Endothelial cell of umbilical vein (primary cell): ENCODE data around the gene NUP54. TPM values are rescaled to one million over a fixed set of nuclear protein-coding genes. Genes with fewer than 3 reads are reported as not detected.

Experiments
- BruUV-seq: library from RNA; stranded (reverse); fragments of 400-500 nt; replicated peaks from 2 replicates; lab custom pipeline; 2021; lab: Mats Ljungman, UMichigan
- CTCF ChIA-PET: fragments of 300-600, 350-600 bp; sonication (Branson Sonifier 250); formaldehyde crosslinking; loops from one replicate; lab custom pipeline; 2021; ENCODE audit warnings: antibody characterized with exemption, inconsistent platforms; lab: Charles Lee
- POLR2A ChIA-PET: fragments of 300-600, 350-600 bp; sonication (Branson Sonifier 250); formaldehyde crosslinking; loops from one replicate; lab custom pipeline; 2021; ENCODE audit warnings: antibody characterized with exemption, inconsistent platforms; lab: Charles Lee
- DNase-seq: peaks from one replicate; pipeline ENCODE4 v3.0.0-alpha.2; 2011; ENCODE audit warnings: low read depth, low spot score
- FAIRE-seq: peaks from 2 replicates; lab custom pipeline; 2011; peaks lifted over from hg19 to GRCh38; lab: Jason Lieb, UNC
- H2AFZ ChIP-seq: 2 replicates; pipeline ENCODE4 v1.6.0; 2012; ENCODE audit warnings: low read depth, low read length, control low read depth, inconsistent platforms
- H3K27ac ChIP-seq: 2 replicates; pipeline ENCODE4 v1.5.1; 2011; ENCODE audit warnings: low read depth, mild to moderate bottlenecking, control low read depth, low read length, moderate library complexity; ENCODE audit not compliant: insufficient read depth
- H3K27me3 ChIP-seq, 2 experiments: 2 replicates each; pipeline versions ENCODE4 v1.6.0 to v1.6.1; 2011; ENCODE audit warnings: low read length in 2 of 2, mixed read lengths in 1 of 2; ENCODE audit not compliant: control insufficient read depth in 2 of 2, insufficient read depth in 2 of 2
- H3K36me3 ChIP-seq, 2 experiments: 2 replicates in 1 of 2; 3 replicates in 1 of 2; pipeline ENCODE4 v1.5.1; 2011; ENCODE audit warnings: low read length in 2 of 2, mild to moderate bottlenecking in 1 of 2, moderate library complexity in 1 of 2; ENCODE audit not compliant: control insufficient read depth in 2 of 2, insufficient read depth in 2 of 2; ENCODE audit errors: extremely low read depth in 1 of 2
- H3K4me1 ChIP-seq: 3 replicates; pipeline ENCODE4 v1.5.1; 2011; ENCODE audit warnings: mild to moderate bottlenecking, low read length; ENCODE audit not compliant: control insufficient read depth, insufficient read depth; ENCODE audit errors: extremely low read depth
- H3K4me2 ChIP-seq: 2 replicates; pipeline ENCODE4 v1.6.1; 2011; ENCODE audit warnings: low read length, control low read depth, mixed read lengths; ENCODE audit not compliant: insufficient read depth
- H3K4me3 ChIP-seq, 3 experiments: fragments of 200-600 bp in 1 of 3; sonication (generic), shearing (Covaris generic) in 1 of 3; replicated peaks in 1 of 3; 2 replicates each; pipeline ENCODE4 v1.5.1; 2011 to 2016; ENCODE audit warnings: control low read depth in 3 of 3, low read length in 3 of 3, mild to moderate bottlenecking in 2 of 3, inconsistent platforms in 1 of 3, low read depth in 1 of 3, moderate library complexity in 1 of 3; ENCODE audit not compliant: insufficient read depth in 1 of 3
- H3K79me2 ChIP-seq: 2 replicates; pipeline ENCODE4 v1.6.0; 2012; ENCODE audit warnings: low read length, inconsistent platforms; ENCODE audit not compliant: control insufficient read depth, insufficient read depth
- H3K9ac ChIP-seq: replicated peaks from 2 replicates; pipeline ENCODE3; 2011; ENCODE audit warnings: low read length, control low read depth; ENCODE audit not compliant: insufficient read depth; ENCODE audit errors: extremely low read depth
- H3K9me1 ChIP-seq: replicated peaks from 3 replicates; pipeline ENCODE4 v1.6.0; 2011; ENCODE audit warnings: mild to moderate bottlenecking, low read length; ENCODE audit not compliant: control insufficient read depth, insufficient read depth; ENCODE audit errors: extremely low read depth
- H3K9me3 ChIP-seq: replicated peaks from 2 replicates; pipeline ENCODE4 v1.5.1; 2012; ENCODE audit warnings: low read length, inconsistent platforms; ENCODE audit not compliant: control insufficient read depth, insufficient read depth
- H4K20me1 ChIP-seq: replicated peaks from 2 replicates; pipeline ENCODE3; 2011; ENCODE audit warnings: mild to moderate bottlenecking, low read length; ENCODE audit not compliant: control insufficient read depth, insufficient read depth; ENCODE audit errors: extremely low read depth
- EZH2 ChIP-seq: IDR thresholded peaks from 2 replicates; pipeline ENCODE4 v1.6.1; 2012; ENCODE audit warnings: borderline replicate concordance, low read depth, mild to moderate bottlenecking, moderate library complexity, low read length, inconsistent platforms; ENCODE audit not compliant: severe bottlenecking
- FOS ChIP-seq: IDR thresholded peaks from 2 replicates; pipeline ENCODE4 v1.6.1; 2011; ENCODE audit warnings: mild to moderate bottlenecking, low read length, moderate library complexity, borderline replicate concordance; ENCODE audit not compliant: insufficient read depth
- GATA2 ChIP-seq: IDR thresholded peaks from 2 replicates; pipeline ENCODE4 v1.7.0; 2011; ENCODE audit warnings: low read depth, mild to moderate bottlenecking, moderate library complexity, mixed read lengths, low read length; ENCODE audit not compliant: insufficient read length, insufficient read depth
- JUN ChIP-seq: IDR thresholded peaks from 2 replicates; pipeline ENCODE4 v1.6.1; 2011; ENCODE audit warnings: borderline replicate concordance, low read depth; ENCODE audit not compliant: insufficient read length, insufficient read depth
- MAX ChIP-seq: IDR thresholded peaks from 2 replicates; pipeline ENCODE4 v1.6.1; 2011; ENCODE audit not compliant: insufficient read depth, insufficient read length
- MYC ChIP-seq: IDR thresholded peaks from one replicate; pipeline ENCODE4 v1.6.1; 2011; ENCODE audit warnings: mild to moderate bottlenecking, low read depth, low read length
- POLR2A ChIP-seq: IDR thresholded peaks from 2 replicates; pipeline ENCODE4 v1.6.1; 2012; ENCODE audit warnings: low read depth, mild to moderate bottlenecking, control low read depth, low read length
- POLR2AphosphoS5 ChIP-seq: IDR thresholded peaks from 2 replicates; pipeline ENCODE4 v1.6.1; 2012; ENCODE audit warnings: low read depth, mild to moderate bottlenecking, control low read depth, low read length, moderate library complexity; ENCODE audit not compliant: insufficient read depth
- dilution Hi-C: fragments of 300-500 bp; cut with MboI; formaldehyde crosslinking; loops from one replicate; pipeline ENCODE4 v1.15.0; 2019; ENCODE audit warnings: low sequenced_read_pairs; ENCODE audit not compliant: extremely low pct_ligation_motif_present
- intact Hi-C: fragments of 100-400 bp; cut with micrococcal nuclease; formaldehyde crosslinking; loops from one replicate; pipeline ENCODE4 v1.10.0; 2022
- polyA plus RNA-seq, 4 experiments: library from polyadenylated mRNA; depleted of rRNA in 3 of 4; stranded (reverse) in 3 of 4; unstranded in 1 of 4; fragments of >200 nt; gene quantifications; 2 replicates each; pipeline versions ENCODE4 v1.2.1 to v1.2.3, GENCODE V29; 2011 to 2012; ENCODE audit warnings: missing spikeins in 1 of 4
- total RNA-seq: library from RNA; stranded (reverse); gene quantifications from 2 replicates; pipeline ENCODE4 v1.2.3, GENCODE V29; 2021
- TF ChIP-seq, protein P1 (sequence below), 2 donors: IDR thresholded peaks; 1 replicate in 1 of 2; 2 replicates in 1 of 2; pipeline ENCODE4 v1.5.1; 2011; ENCODE audit warnings: low read length in 2 of 2, mild to moderate bottlenecking in 2 of 2, moderate library complexity in 2 of 2, control low read depth in 1 of 2, inconsistent platforms in 1 of 2, low read depth in 1 of 2; ENCODE audit not compliant: insufficient read depth in 1 of 2; ENCODE audit errors: extremely low read depth in 1 of 2

The NUP54 gene
- total and polyA plus RNA-seq, 2 donors (not counting 3 experiments of a cell fraction or from before 2014, with no cell fraction given): 25.7 to 45.7 TPM

DNA sequence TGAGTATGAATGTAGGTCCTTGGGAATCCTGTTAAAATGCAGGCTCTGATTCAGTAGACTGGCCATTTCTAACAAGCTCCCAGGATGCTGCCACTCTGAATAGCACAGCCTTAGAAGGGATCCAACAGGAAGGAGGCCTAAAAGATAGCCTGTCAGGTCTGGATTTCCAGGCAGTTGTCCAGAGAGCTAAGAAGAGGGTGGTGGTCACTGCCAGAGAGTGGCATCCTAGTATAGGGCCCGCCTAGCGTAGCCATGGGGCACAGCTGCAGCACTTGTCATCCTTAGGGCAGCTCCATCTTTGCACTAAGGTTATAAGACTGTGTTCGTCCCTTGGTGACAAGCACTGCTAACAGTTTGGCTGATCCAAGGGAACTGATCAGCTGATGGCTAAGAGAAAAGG, 20.5 kb upstream of the NUP54 start:
- DNase-seq (no peak), FAIRE-seq (no peak)
- intact Hi-C loops: no loop called here
- H3K4me1 ChIP-seq: no peaks in the 10 kb centered on the region
- TF ChIP-seq EZH2: no peak
- TF ChIP-seq GATA2: no peak
- no peak for TF ChIP-seq FOS
- TF ChIP-seq MYC: no peak
- TF ChIP-seq, protein P1, sequence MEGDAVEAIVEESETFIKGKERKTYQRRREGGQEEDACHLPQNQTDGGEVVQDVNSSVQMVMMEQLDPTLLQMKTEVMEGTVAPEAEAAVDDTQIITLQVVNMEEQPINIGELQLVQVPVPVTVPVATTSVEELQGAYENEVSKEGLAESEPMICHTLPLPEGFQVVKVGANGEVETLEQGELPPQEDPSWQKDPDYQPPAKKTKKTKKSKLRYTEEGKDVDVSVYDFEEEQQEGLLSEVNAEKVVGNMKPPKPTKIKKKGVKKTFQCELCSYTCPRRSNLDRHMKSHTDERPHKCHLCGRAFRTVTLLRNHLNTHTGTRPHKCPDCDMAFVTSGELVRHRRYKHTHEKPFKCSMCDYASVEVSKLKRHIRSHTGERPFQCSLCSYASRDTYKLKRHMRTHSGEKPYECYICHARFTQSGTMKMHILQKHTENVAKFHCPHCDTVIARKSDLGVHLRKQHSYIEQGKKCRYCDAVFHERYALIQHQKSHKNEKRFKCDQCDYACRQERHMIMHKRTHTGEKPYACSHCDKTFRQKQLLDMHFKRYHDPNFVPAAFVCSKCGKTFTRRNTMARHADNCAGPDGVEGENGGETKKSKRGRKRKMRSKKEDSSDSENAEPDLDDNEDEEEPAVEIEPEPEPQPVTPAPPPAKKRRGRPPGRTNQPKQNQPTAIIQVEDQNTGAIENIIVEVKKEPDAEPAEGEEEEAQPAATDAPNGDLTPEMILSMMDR (IDR thresholded peaks at IDR 0.05; ENCODE audit: extremely low read depth in 1 of 2, insufficient read depth in 1 of 2, low read depth in 1 of 2, low read length in 2 of 2): no peak
- TF ChIP-seq POLR2AphosphoS5: no peak
- no peak for TF ChIP-seq JUN
- no peak for TF ChIP-seq POLR2A
- no peak for TF ChIP-seq MAX
- H3K4me3 ChIP-seq: no peak overlapping the region
- H3K27me3 ChIP-seq: no peaks in the 10 kb centered on the region
- H2AFZ ChIP-seq: no peak overlapping the region
- ChIA-PET CTCF (interaction anchor here (3.6 kb wide), 1 partner anchor 11 kb away, joined by 26 read pairs; no protein-coding TSS in a partner anchor), POLR2A (no interaction called here)
- no peaks in the 10 kb centered on the region for H3K9me3 ChIP-seq
- peaks cover 12 to 32% of the 10 kb centered on the region in 2 experiments for H3K36me3 ChIP-seq
- H3K79me2 ChIP-seq: no peaks in the 10 kb centered on the region
- H3K4me2 ChIP-seq: no peak overlapping the region
- H4K20me1 ChIP-seq: no peaks in the 10 kb centered on the region
- dilution Hi-C loops: no loop called here
- no TSS peak for BruUV-seq
- H3K9me1 ChIP-seq: no peaks in the 10 kb centered on the region
- no peak overlapping the region for H3K9ac ChIP-seq
- no peak overlapping the region for H3K27ac ChIP-seq
